GM18951 (cell line): Measurements from ENCODE around the gene SAG.
"Not testable (repeated sequence)": the region's sequence is repeated elsewhere in the genome, so short reads cannot be mapped to it uniquely, and the experiment has no call there.

Source experiments
- POLR2A ChIP-seq: IDR thresholded peaks from 4 replicates; pipeline ENCODE4 v1.6.1; 2011; ENCODE audit warnings: mild to moderate bottlenecking; ENCODE audit not compliant: insufficient read length, insufficient read depth; ENCODE audit errors: extremely low read depth
- in situ Hi-C: fragments of 300-500 bp; cut with MboI; formaldehyde crosslinking; loops from one replicate; pipeline ENCODE4 v1.12.0; 2022; ENCODE audit warnings: low sequenced_read_pairs, mixed read lengths, inconsistent platforms; ENCODE audit not compliant: unreplicated experiment

Gene SAG

GRCh38 chr2:233362742-233363141 is 55.1 kb downstream of the SAG start:
- TF ChIP-seq POLR2A: no peak
- in situ Hi-C loops: no loop called here

- no peak for TF ChIP-seq POLR2A
- in situ Hi-C loops: no loop called here
Observed at GRCh38 chr2:233363744-233364235, 56.2 kb downstream of the SAG start.

DNA sequence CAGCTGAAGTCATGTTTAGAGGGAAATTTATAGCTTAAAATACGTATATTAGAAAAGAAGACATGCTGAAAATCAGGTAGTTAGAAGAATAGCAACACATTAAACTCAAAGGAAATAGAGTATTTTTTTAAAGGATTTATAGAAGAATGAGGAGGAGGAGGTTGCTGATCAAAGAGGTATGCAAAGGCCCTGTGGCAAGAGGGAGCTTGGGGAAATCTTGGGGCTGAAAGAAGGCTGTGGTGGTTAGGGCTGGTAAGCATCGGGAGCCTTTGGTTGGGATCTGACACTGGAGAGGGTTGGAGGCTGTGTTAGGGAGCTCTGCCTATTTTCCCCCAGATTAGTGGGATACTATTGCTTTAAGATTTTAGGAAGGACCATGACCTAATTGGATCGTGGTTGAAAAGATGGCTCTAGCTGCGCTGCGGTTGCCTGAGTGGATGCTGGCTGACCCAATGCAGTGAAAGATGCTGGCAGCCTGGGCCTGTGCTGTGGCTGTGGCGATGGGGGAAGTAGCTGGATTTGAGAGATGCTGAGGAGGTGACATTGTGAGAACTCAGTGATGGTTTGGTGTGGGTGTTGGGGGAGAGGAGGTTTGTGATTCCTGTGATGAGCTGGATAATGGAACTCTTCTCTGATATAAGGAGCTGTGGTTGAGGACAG is 58.4 kb downstream of the SAG start:
- TF ChIP-seq POLR2A: no peak
- in situ Hi-C loops: no loop called here

DNA sequence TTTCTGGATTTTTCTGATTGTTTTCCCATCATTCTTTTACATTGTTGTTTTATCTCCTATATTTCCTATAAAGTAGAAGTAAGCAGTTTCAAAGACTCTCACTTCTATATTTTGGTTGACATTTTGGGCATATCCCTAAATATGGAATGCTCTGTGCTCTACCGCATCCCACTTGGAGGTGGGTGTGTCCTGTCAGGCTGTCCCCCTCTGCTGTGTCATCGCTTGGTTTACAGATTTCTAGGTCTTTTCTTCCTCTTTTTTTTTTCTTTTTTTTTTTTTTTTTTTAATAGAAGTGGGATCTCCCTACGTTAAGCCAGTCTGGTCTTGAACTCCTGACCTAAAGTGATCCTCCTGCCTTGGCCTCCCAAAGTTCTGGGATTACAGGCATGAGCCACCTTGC is 60.0 kb downstream of the SAG start:
- in situ Hi-C loops: no loop called here
- TF ChIP-seq POLR2A: no peak

DNA sequence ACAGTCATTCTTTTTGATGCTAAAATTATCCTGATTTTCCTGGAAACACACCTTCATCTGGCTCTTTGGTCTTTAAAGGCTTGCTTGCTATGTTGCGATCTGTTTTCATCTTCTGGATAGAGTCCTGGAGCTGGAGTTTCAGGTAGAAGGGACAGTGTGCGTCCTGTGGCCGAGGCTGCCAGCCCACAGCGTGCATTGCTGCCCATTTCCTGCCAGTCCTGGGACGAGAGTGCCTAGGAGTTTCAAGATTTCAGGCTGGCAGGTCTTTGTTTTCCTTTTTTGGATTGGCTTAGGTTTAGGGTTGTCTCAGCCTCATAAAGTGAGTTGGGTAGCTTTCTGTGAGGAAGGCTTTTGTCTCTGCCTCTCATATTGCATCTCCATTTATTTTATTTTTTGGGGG is 61.1 kb downstream of the SAG start:
- in situ Hi-C loops: no loop called here
- TF ChIP-seq POLR2A: no peak

- in situ Hi-C loops: no loop called here
- TF ChIP-seq POLR2A: no peak
Observed at GRCh38 chr2:233369462-233369861, 61.8 kb downstream of the SAG start.

- TF ChIP-seq POLR2A: no peak
- in situ Hi-C loops: no loop called here
Observed at GRCh38 chr2:233369897-233370685, 62.5 kb downstream of the SAG start.

DNA sequence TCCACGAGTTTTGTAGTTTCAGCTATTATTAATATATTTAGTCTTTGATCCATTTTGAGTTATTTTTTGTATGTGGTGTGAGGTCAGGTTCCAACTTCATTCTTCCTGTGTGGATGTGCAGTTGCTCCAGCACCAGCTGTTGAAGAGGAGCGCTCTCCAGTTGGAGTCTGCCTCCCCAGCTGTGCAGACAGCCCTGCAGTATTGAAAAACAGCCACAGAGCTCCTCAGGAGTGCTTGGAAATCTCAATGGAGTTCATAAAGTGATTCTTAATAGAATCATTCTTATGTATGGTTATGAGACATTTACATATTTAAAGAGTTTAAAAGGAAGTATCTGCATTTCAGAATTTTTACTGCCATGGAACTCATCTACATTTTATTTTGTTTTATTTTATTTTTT is 64.0 kb downstream of the SAG start:
- TF ChIP-seq POLR2A: no peak
- in situ Hi-C loops: no loop called here

GRCh38 chr2:233372855-233373254 is 65.2 kb downstream of the SAG start:
- in situ Hi-C loops: no loop called here
- no peak for TF ChIP-seq POLR2A

DNA sequence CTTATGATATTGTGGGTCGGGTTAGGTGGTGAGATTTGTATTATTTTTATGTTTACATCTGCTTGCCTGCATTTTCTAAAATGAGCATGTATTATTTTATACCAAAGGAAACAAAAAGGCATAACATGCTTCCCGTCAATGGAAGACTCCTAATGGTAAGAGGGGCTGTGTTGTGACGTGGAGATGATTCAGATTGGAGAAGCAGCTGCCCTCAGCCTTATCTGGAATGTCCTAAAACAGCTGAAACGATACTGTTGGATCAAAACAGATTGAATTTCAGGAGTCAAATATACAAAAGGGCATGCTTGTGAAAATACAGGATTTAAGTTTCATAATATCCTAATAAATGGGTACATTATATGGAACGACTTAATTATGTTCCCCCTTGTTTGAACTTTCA is 65.7 kb downstream of the SAG start:
- in situ Hi-C loops: no loop called here
- no peak for TF ChIP-seq POLR2A

DNA sequence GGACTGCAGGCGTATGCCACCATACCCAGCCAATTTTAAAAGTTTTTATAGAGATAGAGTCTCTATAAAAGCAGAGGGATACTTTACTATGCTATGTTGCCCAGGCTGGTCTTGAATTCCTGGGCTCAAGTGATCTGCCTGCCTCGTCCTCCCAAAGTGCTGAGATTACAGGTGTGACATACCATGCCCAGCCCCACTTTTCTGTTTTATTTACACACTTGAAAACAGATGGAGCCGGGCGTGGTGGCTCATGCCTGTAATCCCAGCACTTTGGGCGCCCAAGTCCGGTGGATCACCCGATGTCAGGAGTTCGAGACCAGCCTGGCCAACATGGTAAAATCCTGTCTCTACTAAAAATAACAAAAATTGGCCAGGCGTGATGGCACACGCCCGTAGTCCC is 67.2 kb downstream of the SAG start:
- in situ Hi-C loops: not testable (repeated sequence)

GRCh38 chr2:233375490-233376314 is 68.1 kb downstream of the SAG start:
- in situ Hi-C loops: no loop called here
- TF ChIP-seq POLR2A: no peak

GRCh38 chr2:233379034-233379433 is 71.4 kb downstream of the SAG start:
- in situ Hi-C loops: no loop called here
- no peak for TF ChIP-seq POLR2A
